ENCODE measurements around the gene ABHD15.
A peak's percentile ranks its signal among the peaks of the same experiment; 100 is the strongest.

ABHD15 gene

GRCh38 chr17:29566473-29567303 lies at the start of gene ABHD15:
Gene ABHD15 (minus strand): TSS chr17:29567037. CDS start chr17:29566966, 71 bp downstream.
- peak; percentile 64 for DNase-seq

- DNase-seq: peak; percentile 88
Observed at GRCh38 chr17:29615492-29616299, 48.9 kb upstream of the ABHD15 start.

- peak; percentile 67 for DNase-seq
Observed at GRCh38 chr17:29615048-29615385, 48.2 kb upstream of the ABHD15 start.

GRCh38 chr17:29614349-29615047 lies 47.7 kb upstream of the ABHD15 start:
- no peak for DNase-seq

- DNase-seq: no peak
Observed at GRCh38 chr17:29613856-29614255, 47.0 kb upstream of the ABHD15 start.

GRCh38 chr17:29613352-29613837 lies 46.6 kb upstream of the ABHD15 start:
- peak; percentile 96 for DNase-seq

GRCh38 chr17:29612404-29613280 lies 45.8 kb upstream of the ABHD15 start:
- DNase-seq: no peak

GRCh38 chr17:29612094-29612403 lies 45.2 kb upstream of the ABHD15 start:
- DNase-seq: no peak

- DNase-seq: no peak
Observed at GRCh38 chr17:29611351-29612093, 44.7 kb upstream of the ABHD15 start.

- DNase-seq: no peak
Observed at GRCh38 chr17:29610395-29610794, 43.6 kb upstream of the ABHD15 start.

- no peak for DNase-seq
Observed at GRCh38 chr17:29608986-29609385, 42.1 kb upstream of the ABHD15 start.

- DNase-seq: no peak
Observed at GRCh38 chr17:29607557-29608195, 40.8 kb upstream of the ABHD15 start.

- no peak for DNase-seq
Observed at GRCh38 chr17:29603109-29603674, 36.4 kb upstream of the ABHD15 start.

GRCh38 chr17:29597361-29598172 lies 30.7 kb upstream of the ABHD15 start:
- DNase-seq: no peak

- no peak for DNase-seq
Observed at GRCh38 chr17:29596811-29597210, 30.0 kb upstream of the ABHD15 start.

- no peak for DNase-seq
Observed at GRCh38 chr17:29595943-29596774, 29.3 kb upstream of the ABHD15 start.

- DNase-seq: no peak
Observed at GRCh38 chr17:29595107-29595942, 28.5 kb upstream of the ABHD15 start.

- DNase-seq: no peak
Observed at GRCh38 chr17:29594519-29595090, 27.8 kb upstream of the ABHD15 start.
